ENCODE data around the gene MLXIP. TPM values are rescaled to one million over a fixed set of nuclear protein-coding genes. Genes with fewer than 3 reads are reported as not detected.
"Not testable (repeated sequence)": the region's sequence is repeated elsewhere in the genome, so short reads cannot be mapped to it uniquely, and the experiment has no call there.

The MLXIP gene
- total RNA-seq, 4 donors from 2014 or later = 9.6 to 20.0 (median 11.4) TPM

DNA sequence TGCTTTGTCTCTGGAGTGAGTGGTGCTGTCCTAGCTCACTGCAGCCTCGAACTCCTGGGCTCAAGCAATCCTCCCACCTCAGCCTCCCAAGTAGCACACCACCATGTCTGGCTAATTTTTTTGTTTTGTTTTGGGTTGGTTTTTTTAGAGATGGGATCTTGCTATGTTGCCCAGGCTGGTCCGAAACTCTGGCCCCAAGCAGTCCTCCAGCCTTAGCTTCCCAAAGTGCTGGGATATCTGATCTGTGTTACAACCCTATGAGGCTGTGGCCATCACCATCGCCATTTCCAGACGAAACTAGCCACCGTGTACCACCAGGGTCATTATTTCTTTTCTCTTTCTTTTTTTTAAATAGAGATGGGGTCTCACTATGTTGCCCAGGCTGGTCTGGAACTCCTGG is 92.8 kb downstream of the MLXIP start:
- WGBS, 2 donors = 82 to 87% methylated on average over 5 of the region's 5 CpGs
- intact Hi-C loops (cut with DNase I) = no loop called here
- Histone ChIP-seq H3K36me3 (no peaks in the 10 kb centered on the region), H3K27me3 (peaks cover 0 to 9% (median 0%) of the 10 kb centered on the region in 4 donors), H3K27ac (no peak overlapping the region), H3K4me1 (no peaks in the 10 kb centered on the region), H3K4me3 (no peak overlapping the region), H3K9me3 (no peaks in the 10 kb centered on the region)
- no peak for DNase-seq
- TF ChIP-seq POLR2A (IDR thresholded peaks at IDR 0.05) = no peak
- TF ChIP-seq, protein P1, sequence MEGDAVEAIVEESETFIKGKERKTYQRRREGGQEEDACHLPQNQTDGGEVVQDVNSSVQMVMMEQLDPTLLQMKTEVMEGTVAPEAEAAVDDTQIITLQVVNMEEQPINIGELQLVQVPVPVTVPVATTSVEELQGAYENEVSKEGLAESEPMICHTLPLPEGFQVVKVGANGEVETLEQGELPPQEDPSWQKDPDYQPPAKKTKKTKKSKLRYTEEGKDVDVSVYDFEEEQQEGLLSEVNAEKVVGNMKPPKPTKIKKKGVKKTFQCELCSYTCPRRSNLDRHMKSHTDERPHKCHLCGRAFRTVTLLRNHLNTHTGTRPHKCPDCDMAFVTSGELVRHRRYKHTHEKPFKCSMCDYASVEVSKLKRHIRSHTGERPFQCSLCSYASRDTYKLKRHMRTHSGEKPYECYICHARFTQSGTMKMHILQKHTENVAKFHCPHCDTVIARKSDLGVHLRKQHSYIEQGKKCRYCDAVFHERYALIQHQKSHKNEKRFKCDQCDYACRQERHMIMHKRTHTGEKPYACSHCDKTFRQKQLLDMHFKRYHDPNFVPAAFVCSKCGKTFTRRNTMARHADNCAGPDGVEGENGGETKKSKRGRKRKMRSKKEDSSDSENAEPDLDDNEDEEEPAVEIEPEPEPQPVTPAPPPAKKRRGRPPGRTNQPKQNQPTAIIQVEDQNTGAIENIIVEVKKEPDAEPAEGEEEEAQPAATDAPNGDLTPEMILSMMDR (IDR thresholded peaks at IDR 0.05) = no peak

DNA sequence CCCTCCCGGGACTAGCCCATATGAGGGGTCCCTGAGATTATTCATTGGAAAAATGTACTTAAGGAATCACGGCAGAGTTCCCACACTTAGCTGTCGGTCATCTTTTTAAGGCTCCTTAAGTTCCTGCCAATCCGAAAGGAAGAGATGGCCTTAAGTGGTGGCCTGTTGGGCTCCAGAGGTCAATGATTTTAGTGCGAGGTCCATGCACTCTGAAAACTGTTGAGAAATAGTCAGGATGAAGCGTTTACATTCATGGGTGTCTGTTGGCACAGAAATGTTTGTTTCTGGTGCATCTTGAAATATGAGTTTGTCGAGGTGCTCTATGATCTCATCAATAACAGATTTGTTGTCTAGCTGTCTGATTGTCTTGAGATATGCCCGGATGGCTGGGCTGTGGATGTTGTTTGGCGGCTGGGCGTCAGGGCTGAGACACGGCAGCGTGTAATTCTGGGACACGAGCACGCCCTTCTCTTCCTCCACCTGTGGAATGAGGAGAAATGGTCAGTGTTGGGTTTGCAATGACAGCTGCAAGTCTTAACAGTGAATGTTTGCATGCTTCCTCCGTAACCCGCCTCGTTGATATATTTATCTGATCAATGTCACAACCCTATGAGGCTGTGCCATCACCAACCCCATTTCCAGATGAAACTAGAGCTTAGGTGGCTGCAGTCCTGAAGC is 93.8 kb downstream of the MLXIP start:
- peaks cover 0 to 9% (median 0%) of the 10 kb centered on the region in 4 donors for H3K27me3 ChIP-seq
- H3K36me3 ChIP-seq = no peaks in the 10 kb centered on the region
- no peak overlapping the region for H3K27ac ChIP-seq
- no peak for DNase-seq
- H3K4me3 ChIP-seq = no peak overlapping the region
- no peaks in the 10 kb centered on the region for H3K9me3 ChIP-seq
- TF ChIP-seq, protein P1 (IDR thresholded peaks at IDR 0.05) = no peak
- TF ChIP-seq POLR2A (IDR thresholded peaks at IDR 0.05) = no peak
- intact Hi-C loops (cut with DNase I) = no loop called here
- 71 to 74% methylated on average over 14 to 17 of the region's 17 CpGs for WGBS, 2 donors
- H3K4me1 ChIP-seq = no peaks in the 10 kb centered on the region

DNA sequence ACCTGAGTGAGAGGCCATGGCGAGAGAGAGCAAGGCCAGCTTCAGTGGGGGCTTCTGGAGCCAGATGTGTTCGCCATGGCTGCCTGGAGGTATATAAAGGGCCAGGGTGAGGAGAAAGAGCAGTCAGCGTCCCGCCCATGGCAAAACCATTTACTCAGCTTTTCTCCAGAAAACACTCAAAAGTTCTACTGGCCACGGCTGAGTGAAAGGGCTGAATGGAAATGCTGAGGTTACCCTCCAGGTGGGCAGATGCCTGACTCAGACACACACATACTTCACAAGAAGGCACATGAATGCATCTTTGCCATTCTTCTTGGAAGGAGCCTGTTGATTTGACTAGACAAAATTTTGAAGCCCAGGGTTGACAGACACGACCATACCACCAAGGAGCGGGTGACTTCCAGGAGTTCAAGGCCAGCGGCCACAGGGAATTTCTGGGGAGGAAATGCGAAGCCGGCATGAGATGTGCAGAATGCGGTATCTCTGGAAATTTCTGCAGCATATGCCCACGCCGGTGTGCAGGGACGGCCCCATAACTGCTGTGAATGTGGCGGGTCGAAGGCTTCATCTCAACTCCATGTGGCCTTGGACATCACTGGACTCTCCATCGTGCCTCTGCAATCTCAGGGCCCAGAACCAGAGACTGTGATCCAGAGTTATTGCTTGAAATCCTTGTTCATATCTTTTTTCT is 95.7 kb downstream of the MLXIP start, which contains the start of gene IL31:
TSS of gene IL31 (minus strand) at position 67 of the 691 bp plus-strand sequence. CDS start at position 18, 49 bp downstream.
- H3K27me3 ChIP-seq = peaks cover 0 to 4% (median 0%) of the 10 kb centered on the region in 4 donors
- no peak within 1 kb of the TSS for H3K27ac ChIP-seq
- intact Hi-C loops (cut with DNase I) = no loop called here
- no peaks in the 10 kb centered on the region for H3K9me3 ChIP-seq
- H3K4me3 ChIP-seq = no peak within 1 kb of the TSS
- H3K4me1 ChIP-seq = no peaks in the 10 kb centered on the region
- 72 to 81% methylated on average over 16 to 17 of the region's 17 CpGs for WGBS, 2 donors
- TF ChIP-seq, protein P1 (IDR thresholded peaks at IDR 0.05) = no peak
- no peak for TF ChIP-seq POLR2A (IDR thresholded peaks at IDR 0.05)
- DNase-seq = no peak
- no peaks in the 10 kb centered on the region for H3K36me3 ChIP-seq

DNA sequence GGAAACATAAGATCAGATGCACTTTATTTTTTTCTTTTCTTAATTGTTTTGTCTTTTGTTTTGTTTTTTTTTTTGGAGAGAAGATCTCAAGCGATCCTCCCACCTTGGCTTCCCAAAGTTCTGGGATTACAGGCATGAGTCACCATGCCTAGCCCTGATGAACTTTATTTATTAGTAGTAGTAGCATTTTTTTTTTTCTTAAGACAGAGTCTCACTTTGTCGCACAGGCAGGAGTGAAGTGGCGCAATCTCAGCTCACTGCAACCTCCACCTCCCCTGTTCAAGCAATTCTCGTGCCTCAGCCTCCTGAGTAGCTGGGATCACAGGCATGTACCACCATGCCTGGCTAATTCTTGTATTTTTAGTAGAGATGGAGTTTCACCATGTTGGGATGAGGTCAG is 97.9 kb downstream of the MLXIP start:
- DNase-seq; H3K27ac ChIP-seq; H3K9me3 ChIP-seq; intact Hi-C loops (cut with DNase I); H3K27me3 ChIP-seq; H3K4me1 ChIP-seq; H3K4me3 ChIP-seq; H3K36me3 ChIP-seq: not testable (repeated sequence)
- 47 to 61% methylated on average over 4 of the region's 4 CpGs for WGBS, 2 donors

DNA sequence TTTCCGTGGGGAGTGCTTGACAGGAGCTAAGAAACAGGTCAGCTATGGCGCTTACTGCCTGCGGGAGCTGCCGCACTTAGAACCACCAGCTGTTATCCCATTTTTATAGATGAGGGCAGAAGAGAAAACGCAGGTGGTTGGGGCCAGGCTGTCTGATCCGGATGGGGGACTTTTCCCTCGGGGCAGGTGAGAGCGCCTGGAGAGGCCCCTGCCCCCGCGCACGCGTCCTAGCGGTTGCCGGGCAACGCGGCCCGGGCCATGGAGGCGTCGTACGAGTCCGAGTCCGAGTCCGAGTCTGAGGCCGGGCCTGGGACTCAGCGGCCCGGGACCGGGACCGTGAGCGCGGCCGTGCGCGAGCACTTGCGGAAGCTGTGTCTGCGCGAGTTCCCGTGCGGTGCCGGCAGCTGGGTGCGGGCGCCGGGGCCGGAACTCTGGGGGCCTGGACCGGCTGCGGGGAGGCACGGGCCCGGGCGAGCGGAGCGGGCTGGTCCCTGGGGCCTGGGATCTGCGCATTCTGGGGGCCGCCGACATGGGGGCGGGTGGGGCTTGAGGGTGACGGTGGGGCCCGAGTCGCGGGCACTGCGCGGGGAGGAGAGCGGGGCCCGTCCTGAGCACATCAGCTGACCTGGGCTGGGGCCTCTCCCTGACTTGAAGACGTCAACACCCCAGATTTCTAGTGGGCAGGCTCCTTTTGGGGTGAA is 104.5 kb downstream of the MLXIP start, which contains the start of gene LRRC43:
TSS of gene LRRC43 (plus strand) at position 237 of the 701 bp plus-strand sequence. CDS start at position 259, 22 bp downstream.
- 0 to 15% methylated on average over 1 to 5 of the region's 63 CpGs for WGBS, 2 donors
- TF ChIP-seq POLR2A (IDR thresholded peaks at IDR 0.05) = no peak
- TF ChIP-seq, protein P1 (IDR thresholded peaks at IDR 0.05) = no peak
- H3K27me3 ChIP-seq = peaks cover 0 to 19% (median 0%) of the 10 kb centered on the region in 4 donors
- H3K9me3 ChIP-seq = no peaks in the 10 kb centered on the region
- peak within 1 kb of the TSS; percentile 38 to 71 (median 54) for H3K4me3 ChIP-seq
- no peaks in the 10 kb centered on the region for H3K36me3 ChIP-seq
- DNase-seq = no peak
- intact Hi-C loops (cut with DNase I) = loop anchor here (10.0 kb wide), 1 partner anchor 138 kb away; no protein-coding TSS in a partner anchor
- no peak within 1 kb of the TSS for H3K27ac ChIP-seq
- H3K4me1 ChIP-seq = peaks cover 0 to 12% (median 0%) of the 10 kb centered on the region in 3 donors
